Ovary (tissue), 3 donors: ENCODE measurements around the gene PAOX.

ENCODE experiments used
- CTCF ChIP-seq, 3 donors: fragments of 450-650 bp in 2 of 3; fragments of 200-600 bp in 1 of 3; IDR thresholded peaks; one replicate each; pipeline versions ENCODE4 v1.5.1 to v1.8.0; 2016 to 2022; ENCODE audit warnings: antibody characterized with exemption in 3 of 3, mild to moderate bottlenecking in 1 of 3
- EP300 ChIP-seq: sonication (generic); formaldehyde crosslinking; IDR thresholded peaks from one replicate; pipeline ENCODE4 v1.6.1; 2017; ENCODE audit warnings: antibody characterized with exemption
- donor health status: DM: no; HTN: no; CAD: no.

- TF ChIP-seq EP300 (no peak), CTCF (IDR thresholded peaks at IDR 0.05) (no peak)
Observed at GRCh38 chr10:133361773-133362441, 17.2 kb upstream of the PAOX start.
